GM19023 (cell line): ENCODE data around the gene LGR6.

Source experiments
- ATAC-seq: cut with Tn5 transposase; IDR thresholded peaks from one replicate; pipeline ENCODE4 v1.9.1; 2021; ENCODE audit warnings: mild to moderate bottlenecking, moderate library complexity; ENCODE audit not compliant: unreplicated experiment

Gene LGR6

DNA sequence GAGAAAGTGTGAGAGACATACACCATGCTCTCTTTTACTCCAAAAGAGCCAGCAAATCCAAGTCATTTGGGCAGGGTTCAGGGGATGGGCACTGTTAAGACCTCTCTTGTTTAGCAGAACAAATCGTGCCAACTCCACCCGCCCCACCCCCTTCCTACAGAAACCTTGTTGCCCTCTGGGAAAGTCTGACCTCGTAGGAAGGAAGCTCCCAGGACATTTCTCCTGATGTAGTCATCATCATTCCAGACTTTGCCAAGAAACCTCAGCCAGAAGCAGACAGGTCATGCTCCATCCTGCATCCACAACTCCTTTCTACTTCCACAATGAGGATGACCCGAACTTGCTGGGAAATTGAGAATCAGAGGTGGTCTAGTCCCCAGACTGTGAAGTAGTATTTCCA, 90.4 kb downstream of the LGR6 start:
- ATAC-seq = no peak

DNA sequence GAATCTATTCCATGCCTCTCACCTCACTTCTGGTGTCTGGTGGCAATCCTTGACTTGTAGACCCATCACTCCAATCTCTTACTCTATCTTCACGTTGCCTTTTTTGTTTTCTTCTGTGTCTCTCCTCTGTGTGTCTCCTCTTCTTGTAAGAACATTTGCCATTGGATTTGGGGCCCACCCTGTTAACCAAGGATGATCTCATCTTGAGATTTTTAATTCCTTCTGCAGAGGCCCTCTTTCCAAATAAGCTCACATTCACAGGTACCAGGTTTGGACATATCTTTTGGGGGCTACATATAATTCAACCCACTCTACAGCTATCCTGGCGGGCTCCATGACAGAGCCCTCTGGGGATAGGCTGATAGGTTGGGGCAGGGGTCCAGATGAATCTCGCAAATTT, 92.3 kb downstream of the LGR6 start:
- no peak for ATAC-seq

DNA sequence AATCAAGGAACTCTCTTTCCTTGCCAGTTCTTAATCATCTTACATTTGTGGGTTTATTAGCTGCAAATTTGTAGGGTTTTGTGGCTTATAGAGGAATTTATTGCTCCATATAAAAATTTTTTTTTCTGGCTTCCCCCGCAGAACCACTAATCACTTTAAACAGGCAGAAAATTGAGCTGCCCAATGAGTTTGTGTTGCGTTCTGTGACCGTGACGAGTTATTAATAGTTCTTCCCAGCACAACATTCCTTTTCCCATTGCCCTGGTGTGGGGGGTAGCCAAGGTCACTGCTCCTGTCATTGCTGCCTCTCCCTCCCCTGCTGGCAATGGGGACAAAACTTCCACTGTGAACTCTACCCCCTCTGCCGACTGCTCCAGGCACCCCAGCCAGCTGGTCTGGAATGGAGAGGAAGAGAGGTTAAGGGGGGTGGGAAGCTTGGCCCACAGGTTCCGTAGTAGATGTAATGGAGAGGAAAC, 93.1 kb downstream of the LGR6 start:
- no peak for ATAC-seq

DNA sequence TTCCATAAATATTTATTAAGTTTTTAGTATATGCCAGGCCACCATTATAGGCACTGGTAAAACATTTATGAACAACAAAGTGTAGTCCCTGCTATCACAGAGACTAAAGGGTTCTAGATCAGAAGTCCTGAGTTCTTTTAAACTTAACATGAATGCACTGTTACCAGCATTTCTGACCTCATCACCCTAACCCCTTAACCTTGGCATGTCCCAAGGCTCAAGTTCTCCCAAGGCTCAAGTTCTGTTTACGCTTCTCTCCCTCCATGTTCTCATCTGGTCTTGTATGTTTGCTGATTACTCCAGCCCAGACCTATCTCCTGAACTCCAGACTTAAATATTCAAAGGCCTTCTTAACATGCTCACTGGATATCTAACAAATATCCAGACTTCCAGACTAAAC, 93.6 kb downstream of the LGR6 start:
- ATAC-seq = no peak

DNA sequence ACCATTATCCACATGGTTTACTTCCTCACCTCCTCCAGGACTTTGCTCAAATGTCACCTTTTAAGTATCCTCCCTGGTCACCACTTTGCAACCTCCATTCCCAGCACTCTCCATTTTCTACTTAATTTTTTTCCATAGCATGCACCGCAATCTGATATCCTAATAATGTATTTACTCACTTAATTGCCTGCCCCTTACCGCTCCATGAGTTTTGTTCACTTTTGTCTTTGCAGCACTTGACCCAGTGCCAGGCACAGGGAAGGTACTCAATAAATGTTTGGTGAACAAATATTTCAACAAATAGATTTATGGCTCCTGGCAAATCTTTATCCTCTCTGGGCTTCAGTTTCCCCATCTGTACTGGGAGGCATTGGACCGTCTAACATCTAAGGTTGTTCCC, 94.6 kb downstream of the LGR6 start:
- no peak for ATAC-seq

DNA sequence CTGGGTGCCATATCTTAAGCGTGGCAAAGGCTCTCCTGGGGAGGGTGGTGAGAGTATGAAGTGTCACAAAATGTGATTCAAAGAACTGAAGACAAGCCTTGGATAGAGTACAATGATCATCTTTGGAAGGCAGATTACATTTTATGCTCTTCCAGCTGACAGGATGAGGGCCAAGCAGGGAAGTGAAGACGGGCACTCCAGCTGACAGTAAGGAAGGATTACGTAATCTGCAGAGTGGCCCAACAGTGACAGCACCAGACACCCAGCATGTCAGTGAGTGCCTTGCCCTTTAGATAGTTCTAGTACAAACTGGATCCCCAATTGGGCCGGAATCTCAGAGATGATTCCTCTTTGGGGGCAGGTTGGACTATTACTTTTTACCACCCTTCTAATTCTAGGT, 95.4 kb downstream of the LGR6 start:
- ATAC-seq = no peak

DNA sequence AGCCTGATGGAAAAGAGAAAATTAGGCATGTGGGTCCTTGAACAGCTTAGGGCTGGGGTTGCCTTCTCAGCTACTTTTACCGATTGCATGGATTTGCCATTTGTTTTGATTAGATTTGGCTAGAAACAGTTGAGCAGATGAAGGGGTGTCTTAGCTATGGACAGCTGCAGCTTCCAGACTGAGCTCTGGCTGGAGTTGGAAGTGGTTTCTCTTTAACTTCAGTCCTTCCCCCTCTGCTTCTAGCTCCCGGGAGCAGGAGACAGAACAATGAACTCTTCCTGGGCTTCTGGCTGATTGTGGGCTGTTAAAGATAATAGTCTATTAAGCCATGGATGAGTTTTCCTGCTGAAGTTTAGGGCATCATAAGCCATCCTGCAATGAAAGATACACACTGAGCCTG, 97.4 kb downstream of the LGR6 start:
- no peak for ATAC-seq

DNA sequence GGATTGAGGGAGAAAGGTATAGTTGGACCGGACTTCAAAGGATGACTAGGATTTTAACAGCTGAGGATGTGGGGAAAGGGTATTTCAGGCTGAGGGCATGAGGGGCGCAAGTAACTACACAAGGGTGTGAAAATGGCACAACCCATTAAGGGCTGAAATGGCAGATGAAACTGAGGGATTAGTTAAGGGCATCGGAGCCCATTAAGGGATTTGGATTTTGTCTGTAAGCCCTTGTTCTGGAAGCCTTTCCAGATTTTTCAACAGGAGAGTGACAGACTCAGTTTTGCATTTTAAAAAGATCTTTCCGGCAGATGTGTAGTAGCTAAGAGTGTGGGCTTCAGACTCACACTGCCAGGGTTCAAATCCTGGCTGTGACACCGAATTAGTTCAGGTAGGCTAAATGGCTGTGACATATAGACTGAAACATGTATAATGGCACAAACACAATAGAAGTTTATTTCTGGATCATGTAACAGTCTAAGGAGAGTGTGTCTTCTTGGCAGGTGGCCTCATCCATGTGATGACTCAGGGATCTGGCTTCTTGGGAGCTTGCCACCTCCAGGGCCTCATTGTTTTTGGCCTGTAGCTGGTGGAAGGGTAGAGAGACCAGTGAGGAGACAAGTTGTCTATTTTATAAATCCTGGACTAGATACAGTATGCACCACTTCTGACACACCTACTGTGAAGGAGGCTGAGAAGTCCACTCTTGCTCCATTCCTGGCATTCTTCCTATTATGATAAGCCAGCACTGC, 98.5 kb downstream of the LGR6 start:
- ATAC-seq = no peak

DNA sequence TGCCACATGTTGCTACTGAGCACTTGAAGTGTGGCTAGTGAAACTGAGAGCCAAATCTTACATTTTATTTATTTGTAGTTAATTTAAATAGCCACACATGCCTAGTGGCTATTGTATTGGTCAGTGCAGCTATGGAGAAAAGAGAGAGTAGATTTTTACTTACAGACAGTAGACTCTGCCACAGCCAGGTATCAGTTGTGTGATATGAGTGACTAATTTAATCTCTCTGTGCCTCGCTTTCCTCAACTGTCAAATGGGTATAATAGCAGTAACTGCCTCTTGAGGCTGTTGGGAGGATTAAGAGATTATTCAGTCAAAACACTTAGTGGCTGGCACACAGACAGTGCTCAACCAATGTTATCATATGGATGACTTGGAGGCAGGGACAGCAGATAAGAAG, 99.2 kb downstream of the LGR6 start:
- no peak for ATAC-seq

DNA sequence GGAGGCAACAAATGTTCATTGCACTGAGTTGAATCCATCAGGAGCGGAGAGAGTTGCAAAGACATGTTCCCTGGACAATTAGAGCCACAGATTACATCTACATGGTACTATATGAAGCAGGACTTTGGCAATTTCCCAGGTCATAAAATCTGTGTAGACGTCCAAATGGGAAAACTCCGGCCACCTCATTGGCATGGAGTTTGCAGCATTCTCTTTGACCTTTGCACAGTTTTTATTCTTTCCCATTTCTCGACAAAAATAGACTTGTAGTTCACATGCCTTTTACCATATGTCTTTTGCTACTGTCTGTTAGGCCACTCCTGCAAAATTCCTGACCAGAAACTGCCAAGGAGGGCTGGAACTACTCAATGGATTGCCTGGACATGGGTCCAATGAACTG, 100.0 kb downstream of the LGR6 start:
- no peak for ATAC-seq

DNA sequence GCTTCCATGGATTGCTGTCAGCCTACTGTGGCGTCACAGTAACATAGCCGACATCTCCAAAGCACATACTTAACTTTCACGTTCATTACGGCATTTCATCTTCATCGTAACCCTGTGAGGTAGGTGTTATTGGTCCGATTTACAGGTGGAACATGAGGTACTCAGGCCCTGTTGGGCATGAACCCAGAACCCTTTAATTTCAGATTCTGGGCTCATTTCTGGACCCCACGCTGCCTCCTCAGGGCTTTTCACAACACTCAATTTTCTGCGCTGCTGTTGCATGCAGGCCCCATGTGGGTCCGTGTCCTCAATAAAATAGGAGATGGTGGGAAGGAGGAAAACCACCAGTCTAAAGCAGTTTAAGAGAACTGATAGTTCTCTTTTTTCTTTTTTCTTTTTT, 108.6 kb downstream of the LGR6 start:
- ATAC-seq = no peak

DNA sequence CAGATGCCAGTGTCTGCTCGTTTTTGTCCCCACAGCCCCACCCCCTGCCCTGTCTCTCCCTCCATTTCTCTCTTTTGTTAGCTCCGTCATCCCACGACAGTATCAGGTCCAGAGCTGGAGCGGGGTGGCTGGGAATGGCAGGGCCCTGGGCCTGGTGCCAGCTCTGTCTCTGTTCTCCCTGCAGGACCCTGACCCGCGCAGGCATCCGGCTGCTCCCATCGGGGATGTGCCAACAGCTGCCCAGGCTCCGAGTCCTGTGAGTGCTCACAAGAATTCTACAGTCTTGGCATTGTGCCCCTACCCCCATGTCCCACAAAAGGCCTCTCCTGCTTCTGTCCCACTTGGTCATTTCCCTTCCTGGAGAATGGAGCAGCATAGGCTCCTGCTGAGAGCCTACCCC, 110.8 kb downstream of the LGR6 start:
- ATAC-seq = no peak

DNA sequence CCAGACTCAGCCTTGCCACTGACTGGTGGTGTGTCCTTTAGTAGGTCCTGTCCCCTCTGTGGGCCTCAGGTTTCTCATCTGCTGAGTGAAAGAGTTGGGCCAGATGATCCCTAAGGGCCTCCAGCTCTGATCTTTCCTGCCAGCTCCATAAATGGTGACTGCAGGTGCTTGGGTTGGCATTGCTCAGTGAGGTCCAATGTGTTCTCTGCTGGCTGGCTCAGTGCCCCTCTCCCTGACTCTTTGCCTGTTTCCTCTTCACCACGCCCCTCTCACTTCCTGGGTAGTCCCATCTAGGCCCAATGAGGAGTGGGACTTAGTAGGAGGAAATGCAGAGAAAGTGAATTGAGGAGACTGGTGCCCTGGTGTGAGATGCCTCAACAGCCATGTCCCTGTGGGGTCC, 111.6 kb downstream of the LGR6 start:
- no peak for ATAC-seq

DNA sequence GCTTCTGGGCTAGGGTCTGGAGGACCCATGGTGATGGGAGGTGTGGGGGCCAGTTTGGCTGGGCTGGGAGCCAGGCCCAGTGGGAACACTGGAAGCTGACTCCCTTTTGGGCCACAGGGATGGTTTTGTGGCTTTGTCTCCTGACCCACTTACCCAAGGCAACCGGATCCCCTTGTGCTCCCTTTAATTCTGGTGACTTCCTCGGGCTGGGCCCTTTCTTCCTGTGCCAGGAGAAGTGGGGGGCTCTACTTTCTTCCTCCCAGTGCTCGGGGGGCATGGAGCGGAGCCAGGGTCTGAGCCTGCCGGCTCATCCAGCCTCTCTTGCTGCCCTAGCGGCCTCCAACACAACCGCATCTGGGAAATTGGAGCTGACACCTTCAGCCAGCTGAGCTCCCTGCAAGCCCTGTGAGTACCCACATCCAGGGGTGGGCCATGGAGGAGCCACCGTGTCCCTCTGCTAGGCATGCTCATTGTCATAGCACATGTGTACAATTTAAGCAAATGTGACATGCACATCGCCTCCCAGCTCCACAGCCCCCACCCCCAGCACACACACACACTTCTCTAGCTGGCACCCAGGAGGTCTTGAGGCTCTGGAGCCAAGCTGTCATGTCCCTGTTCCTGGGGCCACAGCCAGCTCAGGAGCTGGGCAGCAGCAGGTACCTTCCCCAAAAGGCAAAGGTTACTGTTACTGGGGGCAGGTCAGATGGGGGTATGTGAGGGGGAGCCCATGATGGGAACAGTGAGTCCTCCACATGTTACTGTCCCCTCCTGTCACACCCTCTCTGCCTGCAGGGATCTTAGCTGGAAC, 113.1 kb downstream of the LGR6 start:
- ATAC-seq = no peak

DNA sequence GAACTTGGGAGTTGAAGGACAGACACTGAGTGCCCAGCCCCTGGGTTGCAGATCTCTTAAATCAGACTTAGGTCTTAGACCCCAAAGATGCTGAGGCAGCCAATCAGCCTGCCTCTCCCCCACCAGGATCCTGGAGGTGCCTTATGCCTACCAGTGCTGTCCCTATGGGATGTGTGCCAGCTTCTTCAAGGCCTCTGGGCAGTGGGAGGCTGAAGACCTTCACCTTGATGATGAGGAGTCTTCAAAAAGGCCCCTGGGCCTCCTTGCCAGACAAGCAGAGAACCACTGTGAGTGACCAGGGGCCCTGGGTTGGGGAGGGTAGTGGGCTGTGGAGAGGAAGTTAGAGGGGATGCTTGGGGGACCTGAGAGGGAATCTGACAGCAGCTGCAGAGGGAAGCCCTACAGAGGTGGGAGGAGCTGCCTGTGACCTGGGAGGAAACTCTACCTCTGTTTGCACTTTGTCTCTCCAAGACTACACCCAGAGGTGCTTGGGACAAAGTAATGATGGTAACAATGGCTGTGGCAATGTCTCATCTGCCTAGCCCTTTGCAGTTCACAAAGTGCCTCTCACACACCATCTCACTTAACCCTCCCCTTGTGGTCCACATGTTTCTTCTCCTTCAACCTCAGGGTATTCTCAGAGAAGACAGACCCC, 116.6 kb downstream of the LGR6 start:
- ATAC-seq = no peak

DNA sequence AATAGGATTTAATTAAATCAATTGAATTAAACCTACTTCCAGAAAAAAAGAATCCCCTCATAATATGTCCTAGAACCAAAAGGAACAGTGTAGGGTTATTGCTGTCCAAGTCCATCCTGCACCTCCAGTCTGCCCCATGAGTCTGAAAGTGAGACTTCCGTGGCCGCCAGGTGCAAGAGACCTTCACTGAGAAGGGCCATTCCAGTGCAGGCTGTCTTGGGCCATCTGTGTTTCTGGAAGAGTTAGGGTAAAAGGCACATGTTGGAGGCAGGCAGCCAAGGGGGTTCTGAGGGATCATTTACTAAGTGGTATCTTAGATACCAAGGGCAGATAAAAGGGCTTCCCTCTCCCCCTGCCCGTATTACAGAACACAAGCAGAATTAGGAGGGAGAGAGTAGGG, 117.1 kb downstream of the LGR6 start:
- ATAC-seq = no peak

DNA sequence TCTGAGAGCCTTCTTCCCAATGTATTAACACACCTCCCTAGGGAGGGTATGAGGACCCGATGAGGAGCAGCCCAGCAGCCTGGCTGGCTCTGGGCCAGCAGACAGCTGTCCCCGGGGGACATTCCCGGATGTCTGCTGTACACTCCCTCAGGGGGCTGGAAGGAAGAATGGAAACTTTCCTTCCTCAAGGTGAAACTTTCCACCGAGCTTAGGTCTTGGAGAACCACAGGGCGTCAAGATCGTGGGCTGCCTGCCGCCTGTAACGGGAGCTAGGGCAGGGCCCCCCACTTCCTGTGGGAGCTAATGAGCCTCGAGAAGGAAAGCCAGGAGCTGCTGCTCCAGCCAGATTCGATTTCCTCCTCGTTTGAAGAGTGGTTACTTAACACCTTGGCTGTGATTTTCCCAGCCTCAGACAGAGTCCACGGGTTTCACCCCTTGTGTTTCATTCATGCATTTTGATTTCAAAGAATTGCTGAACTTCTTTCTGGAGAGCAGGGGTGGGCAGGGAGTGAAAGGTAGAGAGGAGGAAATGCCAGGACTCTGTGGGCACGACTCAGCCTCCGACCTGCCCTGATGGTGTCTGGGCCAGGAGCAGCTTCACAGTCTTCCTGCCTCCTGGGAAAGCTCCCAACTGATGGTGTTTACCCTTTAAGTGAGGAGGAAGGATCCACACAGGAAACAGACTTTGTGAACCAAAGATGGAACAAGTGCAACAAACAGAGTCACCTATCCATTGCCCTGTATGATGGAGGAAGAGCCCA, 118.5 kb downstream of the LGR6 start:
- ATAC-seq = no peak

DNA sequence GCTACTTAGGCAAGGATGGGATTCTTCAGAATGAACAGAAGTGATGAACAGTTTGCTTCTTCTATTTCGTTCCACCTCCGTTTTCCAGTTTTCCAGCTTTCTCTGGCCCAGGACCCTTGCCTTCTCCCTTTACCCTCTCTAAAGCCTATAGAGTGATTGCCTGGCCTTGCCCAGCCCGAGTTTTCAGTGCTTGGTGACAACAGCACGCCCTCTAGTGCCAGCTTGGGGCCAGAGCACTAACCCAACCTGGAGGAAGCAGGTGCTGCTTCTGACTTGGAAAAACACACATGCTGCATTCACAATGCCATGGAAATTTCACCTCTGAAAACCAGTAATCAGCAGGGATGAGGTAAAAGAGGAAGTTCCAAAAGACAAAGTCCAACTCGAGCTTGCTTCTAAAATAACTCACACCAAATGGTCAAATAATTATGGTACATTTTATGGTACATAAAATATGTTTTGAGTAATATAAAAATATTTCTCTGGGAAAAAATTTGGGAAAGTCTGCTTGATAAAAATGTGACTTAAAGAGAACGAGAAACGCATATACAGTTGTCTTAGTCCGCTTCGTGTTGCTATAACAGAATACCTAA, 122.1 kb downstream of the LGR6 start:
- no peak for ATAC-seq

DNA sequence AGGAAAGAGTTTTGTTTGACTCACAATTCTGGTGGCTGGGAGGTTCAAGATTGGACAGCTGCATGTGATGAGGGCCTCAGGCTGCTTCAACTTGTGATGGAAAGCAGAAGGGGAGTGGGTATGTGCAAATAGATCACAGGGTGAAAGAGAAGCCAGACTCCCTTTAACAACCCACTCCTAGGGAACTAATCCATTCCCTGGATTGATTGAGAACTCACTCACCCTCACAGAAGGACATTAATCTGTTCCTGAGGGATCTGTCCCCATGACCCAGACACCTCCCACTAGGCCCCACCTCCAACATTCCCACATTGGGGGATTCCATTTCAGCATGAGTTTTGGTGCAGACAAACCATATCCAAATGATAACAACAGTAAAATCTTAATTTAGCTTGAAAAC, 122.6 kb downstream of the LGR6 start:
- ATAC-seq = no peak

DNA sequence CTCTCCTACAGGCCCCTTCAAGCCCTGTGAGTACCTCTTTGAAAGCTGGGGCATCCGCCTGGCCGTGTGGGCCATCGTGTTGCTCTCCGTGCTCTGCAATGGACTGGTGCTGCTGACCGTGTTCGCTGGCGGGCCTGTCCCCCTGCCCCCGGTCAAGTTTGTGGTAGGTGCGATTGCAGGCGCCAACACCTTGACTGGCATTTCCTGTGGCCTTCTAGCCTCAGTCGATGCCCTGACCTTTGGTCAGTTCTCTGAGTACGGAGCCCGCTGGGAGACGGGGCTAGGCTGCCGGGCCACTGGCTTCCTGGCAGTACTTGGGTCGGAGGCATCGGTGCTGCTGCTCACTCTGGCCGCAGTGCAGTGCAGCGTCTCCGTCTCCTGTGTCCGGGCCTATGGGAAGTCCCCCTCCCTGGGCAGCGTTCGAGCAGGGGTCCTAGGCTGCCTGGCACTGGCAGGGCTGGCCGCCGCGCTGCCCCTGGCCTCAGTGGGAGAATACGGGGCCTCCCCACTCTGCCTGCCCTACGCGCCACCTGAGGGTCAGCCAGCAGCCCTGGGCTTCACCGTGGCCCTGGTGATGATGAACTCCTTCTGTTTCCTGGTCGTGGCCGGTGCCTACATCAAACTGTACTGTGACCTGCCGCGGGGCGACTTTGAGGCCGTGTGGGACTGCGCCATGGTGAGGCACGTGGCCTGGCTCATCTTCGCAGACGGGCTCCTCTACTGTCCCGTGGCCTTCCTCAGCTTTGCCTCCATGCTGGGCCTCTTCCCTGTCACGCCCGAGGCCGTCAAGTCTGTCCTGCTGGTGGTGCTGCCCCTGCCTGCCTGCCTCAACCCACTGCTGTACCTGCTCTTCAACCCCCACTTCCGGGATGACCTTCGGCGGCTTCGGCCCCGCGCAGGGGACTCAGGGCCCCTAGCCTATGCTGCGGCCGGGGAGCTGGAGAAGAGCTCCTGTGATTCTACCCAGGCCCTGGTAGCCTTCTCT, 124.6 kb downstream of the LGR6 start:
- ATAC-seq = no peak
